Measurements from ENCODE around the gene GRIP2.

The GRIP2 gene

GRCh38 chr3:14465425-14465824, 74.7 kb downstream of the GRIP2 start:
- DNase-seq (ENCODE audit: low spot score) = no peak

GRCh38 chr3:14464521-14464920, 75.6 kb downstream of the GRIP2 start:
- no peak for DNase-seq (ENCODE audit: low spot score)

GRCh38 chr3:14464141-14464465, 76.0 kb downstream of the GRIP2 start:
- DNase-seq (ENCODE audit: low spot score) = no peak

- DNase-seq (ENCODE audit: low spot score) = no peak
These were observed 76.6 kb downstream of the GRIP2 start for GRCh38 chr3:14463330-14464140.

- no peak for DNase-seq (ENCODE audit: low spot score)
These were observed 77.4 kb downstream of the GRIP2 start for GRCh38 chr3:14462738-14463137.

- DNase-seq (ENCODE audit: low spot score) = peak; percentile 47
These were observed 78.3 kb downstream of the GRIP2 start for GRCh38 chr3:14461748-14462324.

GRCh38 chr3:14461006-14461747, 79.0 kb downstream of the GRIP2 start:
- no peak for DNase-seq (ENCODE audit: low spot score)

- DNase-seq (ENCODE audit: low spot score) = peak; percentile 87
These were observed 79.7 kb downstream of the GRIP2 start for GRCh38 chr3:14460342-14461005.

- no peak for DNase-seq (ENCODE audit: low spot score)
These were observed 80.4 kb downstream of the GRIP2 start for GRCh38 chr3:14459787-14460186.

GRCh38 chr3:14459384-14459783, 80.8 kb downstream of the GRIP2 start:
- no peak for DNase-seq (ENCODE audit: low spot score)

GRCh38 chr3:14458434-14459275, 81.5 kb downstream of the GRIP2 start:
- DNase-seq (ENCODE audit: low spot score) = no peak

GRCh38 chr3:14457999-14458398, 82.1 kb downstream of the GRIP2 start:
- no peak for DNase-seq (ENCODE audit: low spot score)

GRCh38 chr3:14457481-14457880, 82.7 kb downstream of the GRIP2 start:
- DNase-seq (ENCODE audit: low spot score) = no peak

GRCh38 chr3:14456794-14457193, 83.3 kb downstream of the GRIP2 start:
- no peak for DNase-seq (ENCODE audit: low spot score)

GRCh38 chr3:14455571-14456317, 84.4 kb downstream of the GRIP2 start:
- DNase-seq (ENCODE audit: low spot score) = no peak

- DNase-seq (ENCODE audit: low spot score) = no peak
These were observed 85.4 kb downstream of the GRIP2 start for GRCh38 chr3:14454639-14455310.

- no peak for DNase-seq (ENCODE audit: low spot score)
These were observed 86.1 kb downstream of the GRIP2 start for GRCh38 chr3:14453876-14454638.

GRCh38 chr3:14452740-14453710, 87.1 kb downstream of the GRIP2 start:
- peak; percentile 91 for DNase-seq (ENCODE audit: low spot score)
